WI38 (cell line): ENCODE results near the gene REST.

Source experiments
- H3K4me3 ChIP-seq: 2 replicates; pipeline ENCODE4 v1.5.1; 2011; ENCODE audit warnings: low read depth, mild to moderate bottlenecking, control low read depth, low read length
- CTCF ChIP-seq: IDR thresholded peaks from 2 replicates; pipeline ENCODE4 v1.5.1; 2012; ENCODE audit warnings: low read depth, mild to moderate bottlenecking, control low read depth, low read length

Gene REST

GRCh38 chr4:56981795-56982201 is 74.1 kb downstream of the REST start:
- peak overlapping the region; percentile 21; the same call in 1 of the 2 replicates for H3K4me3 ChIP-seq
- TF ChIP-seq CTCF, result no peak

- no peak for TF ChIP-seq CTCF
These were observed 78.5 kb downstream of the REST start for GRCh38 chr4:56986192-56986591.

GRCh38 chr4:56986952-56987351 is 79.3 kb downstream of the REST start:
- TF ChIP-seq CTCF, result no peak
- no peak overlapping the region for H3K4me3 ChIP-seq

More at GRCh38 chr4:56986192-56986591, 78.5 kb downstream of the REST start:
- H3K4me3 ChIP-seq, result no peak overlapping the region

GRCh38 chr4:56990109-56990905 is 82.6 kb downstream of the REST start:
- no peak overlapping the region for H3K4me3 ChIP-seq
- TF ChIP-seq CTCF, result no peak

- no peak overlapping the region for H3K4me3 ChIP-seq
- TF ChIP-seq CTCF, result no peak
These were observed 87.8 kb downstream of the REST start for GRCh38 chr4:56995525-56995924.

GRCh38 chr4:56999751-57000150 is 92.1 kb downstream of the REST start:
- no peak for TF ChIP-seq CTCF
- no peak overlapping the region for H3K4me3 ChIP-seq

GRCh38 chr4:57013543-57014120 is 105.9 kb downstream of the REST start:
- TF ChIP-seq CTCF, result no peak
- no peak overlapping the region for H3K4me3 ChIP-seq
